NCI-H187 treated with DMSO at 0.1 percent for 48 hours (cell line): ENCODE results near the gene PLCB1.

Source experiments
- DNase-seq: peaks from one replicate; lab custom pipeline; 2025; lab: John Stamatoyannopoulos, UW

Gene PLCB1

GRCh38 chr20:8246153-8246552 lies 114.1 kb downstream of the PLCB1 start:
- no peak for DNase-seq

GRCh38 chr20:8246716-8247115 lies 114.7 kb downstream of the PLCB1 start:
- no peak for DNase-seq

GRCh38 chr20:8248051-8248450 lies 116.0 kb downstream of the PLCB1 start:
- DNase-seq, result no peak

- no peak for DNase-seq
Measured at GRCh38 chr20:8249634-8250033, 117.6 kb downstream of the PLCB1 start.

GRCh38 chr20:8250539-8251200 lies 118.6 kb downstream of the PLCB1 start:
- no peak for DNase-seq

- no peak for DNase-seq
Measured at GRCh38 chr20:8251201-8251575, 119.1 kb downstream of the PLCB1 start.

- DNase-seq, result no peak
Measured at GRCh38 chr20:8254911-8255582, 123.0 kb downstream of the PLCB1 start.

GRCh38 chr20:8255945-8256632 lies 124.0 kb downstream of the PLCB1 start:
- DNase-seq, result no peak

GRCh38 chr20:8260837-8261251 lies 128.8 kb downstream of the PLCB1 start:
- no peak for DNase-seq

GRCh38 chr20:8262721-8263120 lies 130.7 kb downstream of the PLCB1 start:
- no peak for DNase-seq

GRCh38 chr20:8265588-8265987 lies 133.5 kb downstream of the PLCB1 start:
- DNase-seq, result no peak

GRCh38 chr20:8267009-8267408 lies 134.9 kb downstream of the PLCB1 start:
- no peak for DNase-seq

GRCh38 chr20:8271727-8272126 lies 139.7 kb downstream of the PLCB1 start:
- DNase-seq, result no peak

GRCh38 chr20:8272766-8273165 lies 140.7 kb downstream of the PLCB1 start:
- DNase-seq, result no peak

GRCh38 chr20:8284902-8285301 lies 152.8 kb downstream of the PLCB1 start:
- DNase-seq, result no peak

- no peak for DNase-seq
Measured at GRCh38 chr20:8287340-8287739, 155.3 kb downstream of the PLCB1 start.

GRCh38 chr20:8291200-8291599 lies 159.1 kb downstream of the PLCB1 start:
- no peak for DNase-seq

GRCh38 chr20:8291873-8292272 lies 159.8 kb downstream of the PLCB1 start:
- no peak for DNase-seq

GRCh38 chr20:8292793-8293192 lies 160.7 kb downstream of the PLCB1 start:
- no peak for DNase-seq

GRCh38 chr20:8293750-8294149 lies 161.7 kb downstream of the PLCB1 start:
- DNase-seq, result no peak

GRCh38 chr20:8296536-8296935 lies 164.5 kb downstream of the PLCB1 start:
- no peak for DNase-seq

GRCh38 chr20:8298426-8299043 lies 166.5 kb downstream of the PLCB1 start:
- DNase-seq, result no peak

- no peak for DNase-seq
Measured at GRCh38 chr20:8299921-8300320, 167.9 kb downstream of the PLCB1 start.
